ENCODE results near the gene USE1. TPM values are rescaled to one million over a fixed set of nuclear protein-coding genes. Genes with fewer than 3 reads are reported as not detected.

Gene USE1
- total and polyA plus RNA-seq, 9 of the 15 experiments (the other 6 are each of a cell fraction or from before 2014, with no cell fraction given), result 17.3 to 52.4 (median 34.0) TPM

DNA sequence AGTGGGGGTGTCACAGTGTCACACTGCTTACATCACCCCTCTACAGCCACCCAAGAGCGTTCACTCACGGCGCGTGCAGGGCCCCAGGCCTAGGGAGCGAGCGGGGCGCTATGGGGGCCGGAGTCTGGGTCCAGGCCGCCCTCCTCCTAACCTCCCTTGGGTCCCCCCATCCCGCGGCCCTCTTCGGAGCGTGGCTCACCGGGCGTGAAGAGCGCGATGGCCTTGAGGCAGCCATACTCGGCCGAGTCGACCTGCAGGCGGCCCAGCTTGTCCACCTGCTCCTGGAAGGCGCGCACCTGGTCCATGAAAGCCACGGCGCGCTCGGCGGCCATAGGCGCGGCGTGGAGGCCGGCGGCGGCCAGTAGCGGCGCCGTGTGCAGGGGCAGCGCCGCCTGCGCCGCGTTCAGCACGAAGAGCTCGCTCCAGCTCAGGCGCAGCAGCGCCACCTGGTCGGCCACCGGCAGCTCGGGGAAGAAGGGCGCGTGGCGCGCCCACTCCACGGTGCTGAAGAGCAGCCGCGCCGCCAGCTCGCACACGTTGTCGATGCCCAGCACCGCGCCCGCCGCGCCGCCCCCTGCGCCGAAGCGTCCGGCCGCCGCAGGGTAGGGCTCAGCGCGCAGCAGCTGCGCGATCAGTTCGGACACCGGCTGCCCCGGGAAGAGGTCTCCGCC, 20.3 kb downstream of the USE1 start (continued):
- TF ChIP-seq, protein P1, sequence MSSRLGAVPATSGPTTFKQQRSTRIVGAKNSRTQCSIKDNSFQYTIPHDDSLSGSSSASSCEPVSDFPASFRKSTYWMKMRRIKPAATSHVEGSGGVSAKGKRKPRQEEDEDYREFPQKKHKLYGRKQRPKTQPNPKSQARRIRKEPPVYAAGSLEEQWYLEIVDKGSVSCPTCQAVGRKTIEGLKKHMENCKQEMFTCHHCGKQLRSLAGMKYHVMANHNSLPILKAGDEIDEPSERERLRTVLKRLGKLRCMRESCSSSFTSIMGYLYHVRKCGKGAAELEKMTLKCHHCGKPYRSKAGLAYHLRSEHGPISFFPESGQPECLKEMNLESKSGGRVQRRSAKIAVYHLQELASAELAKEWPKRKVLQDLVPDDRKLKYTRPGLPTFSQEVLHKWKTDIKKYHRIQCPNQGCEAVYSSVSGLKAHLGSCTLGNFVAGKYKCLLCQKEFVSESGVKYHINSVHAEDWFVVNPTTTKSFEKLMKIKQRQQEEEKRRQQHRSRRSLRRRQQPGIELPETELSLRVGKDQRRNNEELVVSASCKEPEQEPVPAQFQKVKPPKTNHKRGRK (tag; IDR thresholded peaks at IDR 0.05), result no peak
- TF ChIP-seq ARNT (IDR thresholded peaks at IDR 0.05) (no peak), L3MBTL2 (IDR thresholded peaks at IDR 0.05) (peak; percentile 91), NCOA1 (IDR thresholded peaks at IDR 0.05; ENCODE audit: low read depth) (no peak), CBX5 (IDR thresholded peaks at IDR 0.05; ENCODE audit: borderline replicate concordance, low read depth) (no peak), ARID1B (IDR thresholded peaks at IDR 0.05) (no peak), EP400 (IDR thresholded peaks at IDR 0.05) (peak; percentile 77; the same call in 1 of the 2 replicates), ZNF253 (CRISPR knock-in tag; conservative IDR thresholded peaks at IDR 0.05) (no peak), FOXK1 (CRISPR knock-in tag; IDR thresholded peaks at IDR 0.05; ENCODE audit: borderline replicate concordance) (no peak), ZNF707 (CRISPR knock-in tag; conservative IDR thresholded peaks at IDR 0.05) (no peak), ZNF445 (CRISPR knock-in tag; IDR thresholded peaks at IDR 0.05; ENCODE audit: low read depth) (no peak), PTTG1 (tag; IDR thresholded peaks at IDR 0.05; ENCODE audit: low read depth) (no peak), ZNF583 (CRISPR knock-in tag; IDR thresholded peaks at IDR 0.05) (0 out of 2 replicates have a peak, but pooled peaks have one; percentile 10), SMARCA4 (IDR thresholded peaks at IDR 0.05) (no peak), ZNF3 (CRISPR knock-in tag; IDR thresholded peaks at IDR 0.05) (no peak), NR4A1 (CRISPR knock-in tag; IDR thresholded peaks at IDR 0.05) (peak; percentile 51; the same call in 1 of the 2 replicates), NR4A1 (tag; IDR thresholded peaks at IDR 0.05) (peak; percentile 39; the same call in 1 of the 2 replicates)
- TF ChIP-seq, protein P2, sequence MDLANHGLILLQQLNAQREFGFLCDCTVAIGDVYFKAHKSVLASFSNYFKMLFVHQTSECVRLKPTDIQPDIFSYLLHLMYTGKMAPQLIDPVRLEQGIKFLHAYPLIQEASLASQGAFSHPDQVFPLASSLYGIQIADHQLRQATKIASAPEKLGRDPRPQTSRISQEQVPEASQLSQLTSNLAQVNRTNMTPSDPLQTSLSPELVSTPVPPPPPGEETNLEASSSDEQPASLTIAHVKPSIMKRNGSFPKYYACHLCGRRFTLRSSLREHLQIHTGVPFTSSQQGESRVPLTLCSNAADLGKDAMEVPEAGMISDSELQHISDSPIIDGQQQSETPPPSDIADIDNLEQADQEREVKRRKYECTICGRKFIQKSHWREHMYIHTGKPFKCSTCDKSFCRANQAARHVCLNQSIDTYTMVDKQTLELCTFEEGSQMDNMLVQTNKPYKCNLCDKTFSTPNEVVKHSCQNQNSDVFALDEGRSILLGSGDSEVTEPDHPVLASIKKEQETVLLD (IDR thresholded peaks at IDR 0.05), result no peak
- TF ChIP-seq, protein P3, sequence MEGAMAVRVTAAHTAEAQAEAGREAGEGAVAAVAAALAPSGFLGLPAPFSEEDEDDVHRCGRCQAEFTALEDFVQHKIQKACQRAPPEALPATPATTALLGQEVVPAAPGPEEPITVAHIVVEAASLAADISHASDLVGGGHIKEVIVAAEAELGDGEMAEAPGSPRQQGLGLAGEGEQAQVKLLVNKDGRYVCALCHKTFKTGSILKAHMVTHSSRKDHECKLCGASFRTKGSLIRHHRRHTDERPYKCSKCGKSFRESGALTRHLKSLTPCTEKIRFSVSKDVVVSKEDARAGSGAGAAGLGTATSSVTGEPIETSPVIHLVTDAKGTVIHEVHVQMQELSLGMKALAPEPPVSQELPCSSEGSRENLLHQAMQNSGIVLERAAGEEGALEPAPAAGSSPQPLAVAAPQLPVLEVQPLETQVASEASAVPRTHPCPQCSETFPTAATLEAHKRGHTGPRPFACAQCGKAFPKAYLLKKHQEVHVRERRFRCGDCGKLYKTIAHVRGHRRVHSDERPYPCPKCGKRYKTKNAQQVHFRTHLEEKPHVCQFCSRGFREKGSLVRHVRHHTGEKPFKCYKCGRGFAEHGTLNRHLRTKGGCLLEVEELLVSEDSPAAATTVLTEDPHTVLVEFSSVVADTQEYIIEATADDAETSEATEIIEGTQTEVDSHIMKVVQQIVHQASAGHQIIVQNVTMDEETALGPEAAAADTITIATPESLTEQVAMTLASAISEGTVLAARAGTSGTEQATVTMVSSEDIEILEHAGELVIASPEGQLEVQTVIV (CRISPR knock-in tag; IDR thresholded peaks at IDR 0.05; ENCODE audit: borderline replicate concordance), result no peak
- TF ChIP-seq, protein P4, sequence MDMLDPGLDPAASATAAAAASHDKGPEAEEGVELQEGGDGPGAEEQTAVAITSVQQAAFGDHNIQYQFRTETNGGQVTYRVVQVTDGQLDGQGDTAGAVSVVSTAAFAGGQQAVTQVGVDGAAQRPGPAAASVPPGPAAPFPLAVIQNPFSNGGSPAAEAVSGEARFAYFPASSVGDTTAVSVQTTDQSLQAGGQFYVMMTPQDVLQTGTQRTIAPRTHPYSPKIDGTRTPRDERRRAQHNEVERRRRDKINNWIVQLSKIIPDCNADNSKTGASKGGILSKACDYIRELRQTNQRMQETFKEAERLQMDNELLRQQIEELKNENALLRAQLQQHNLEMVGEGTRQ (CRISPR knock-in tag; IDR thresholded peaks at IDR 0.05), result no peak; the same call in 1 of the 2 replicates
- TF ChIP-seq, protein P5, sequence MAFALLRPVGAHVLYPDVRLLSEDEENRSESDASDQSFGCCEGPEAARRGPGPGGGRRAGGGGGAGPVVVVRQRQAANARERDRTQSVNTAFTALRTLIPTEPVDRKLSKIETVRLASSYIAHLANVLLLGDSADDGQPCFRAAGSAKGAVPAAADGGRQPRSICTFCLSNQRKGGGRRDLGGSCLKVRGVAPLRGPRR (CRISPR knock-in tag; IDR thresholded peaks at IDR 0.05), result no peak
- TF ChIP-seq, protein P6, sequence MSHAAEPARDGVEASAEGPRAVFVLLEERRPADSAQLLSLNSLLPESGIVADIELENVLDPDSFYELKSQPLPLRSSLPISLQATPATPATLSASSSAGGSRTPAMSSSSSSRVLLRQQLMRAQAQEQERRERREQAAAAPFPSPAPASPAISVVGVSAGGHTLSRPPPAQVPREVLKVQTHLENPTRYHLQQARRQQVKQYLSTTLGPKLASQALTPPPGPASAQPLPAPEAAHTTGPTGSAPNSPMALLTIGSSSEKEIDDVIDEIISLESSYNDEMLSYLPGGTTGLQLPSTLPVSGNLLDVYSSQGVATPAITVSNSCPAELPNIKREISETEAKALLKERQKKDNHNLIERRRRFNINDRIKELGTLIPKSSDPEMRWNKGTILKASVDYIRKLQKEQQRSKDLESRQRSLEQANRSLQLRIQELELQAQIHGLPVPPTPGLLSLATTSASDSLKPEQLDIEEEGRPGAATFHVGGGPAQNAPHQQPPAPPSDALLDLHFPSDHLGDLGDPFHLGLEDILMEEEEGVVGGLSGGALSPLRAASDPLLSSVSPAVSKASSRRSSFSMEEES (CRISPR knock-in tag; IDR thresholded peaks at IDR 0.05), result no peak

Data from K562 (cell line).